Adipose tissue (tissue), 3 donors: Measurements from ENCODE around the gene PCSK6. TPM values are rescaled to one million over a fixed set of nuclear protein-coding genes. Genes with fewer than 3 reads are reported as not detected.
"Not testable (repeated sequence)": the region's sequence is repeated elsewhere in the genome, so short reads cannot be mapped to it uniquely, and the experiment has no call there.

Experiments used
- H3K27ac ChIP-seq: one replicate; pipeline ENCODE4 v1.5.1; 2013; ENCODE audit warnings: low read depth, low read length
- WGBS, 3 donors: extraction: QIAGEN DNeasy Blood & Tissue Kit; methylation state at CpG; one replicate each; pipeline ENCODE4 v1.1.7; 2013; 5-methylcytosine and 5-hydroxymethylcytosine counted together
- polyA plus RNA-seq, 3 donors: library from polyadenylated mRNA; stranded (reverse); fragments of 200-250 nt; gene quantifications; one replicate each; pipeline ENCODE4 v1.2.3, GENCODE V29; 2013
- donor health status: healthy with polysubstance abuse.
- donor health status: Bipolar disorder and iron deficiency.
- donor health status: healthy.

PCSK6 gene
- polyA plus RNA-seq, 3 donors: 1.5 to 13.2 (median 3.4) TPM

GRCh38 chr15:101380146-101380545 lies 109.4 kb downstream of the PCSK6 start:
- H3K27ac ChIP-seq: no peak overlapping the region
- 86 to 91% (median 90%) methylated on average over 15 of the region's 15 CpGs for WGBS, 3 donors

- no peak overlapping the region for H3K27ac ChIP-seq
- 87 to 91% (median 90%) methylated on average over 15 of the region's 15 CpGs for WGBS, 3 donors
Measured at GRCh38 chr15:101379647-101380046, 109.9 kb downstream of the PCSK6 start.

GRCh38 chr15:101378879-101379278 lies 110.6 kb downstream of the PCSK6 start:
- 85 to 95% (median 94%) methylated on average over 13 of the region's 13 CpGs for WGBS, 3 donors
- H3K27ac ChIP-seq: no peak overlapping the region

GRCh38 chr15:101378171-101378755 lies 111.2 kb downstream of the PCSK6 start:
- 76 to 83% (median 76%) methylated on average over 10 of the region's 10 CpGs for WGBS, 3 donors
- H3K27ac ChIP-seq: no peak overlapping the region

- no peak overlapping the region for H3K27ac ChIP-seq
- WGBS, 3 donors: 78 to 85% (median 84%) methylated on average over 14 of the region's 14 CpGs
Measured at GRCh38 chr15:101376615-101377395, 112.7 kb downstream of the PCSK6 start.

GRCh38 chr15:101375006-101375405 lies 114.5 kb downstream of the PCSK6 start:
- H3K27ac ChIP-seq: not testable (repeated sequence)
- 83 to 94% (median 93%) methylated on average over 15 of the region's 15 CpGs for WGBS, 3 donors

GRCh38 chr15:101374326-101374725 lies 115.2 kb downstream of the PCSK6 start:
- no peak overlapping the region for H3K27ac ChIP-seq
- 90 to 92% (median 92%) methylated on average over 6 of the region's 6 CpGs for WGBS, 3 donors

GRCh38 chr15:101373577-101373976 lies 115.9 kb downstream of the PCSK6 start:
- no peak overlapping the region for H3K27ac ChIP-seq
- 16 to 35% (median 19%) methylated on average over 3 of the region's 3 CpGs for WGBS, 3 donors

- 42 to 52% (median 42%) methylated on average over 11 of the region's 11 CpGs for WGBS, 3 donors
- no peak overlapping the region for H3K27ac ChIP-seq
Measured at GRCh38 chr15:101372960-101373525, 116.5 kb downstream of the PCSK6 start.

- H3K27ac ChIP-seq: no peak overlapping the region
- WGBS, 3 donors: 54 to 82% (median 70%) methylated on average over 13 of the region's 13 CpGs
Measured at GRCh38 chr15:101372149-101372577, 117.3 kb downstream of the PCSK6 start.

GRCh38 chr15:101371519-101371918 lies 118.0 kb downstream of the PCSK6 start:
- H3K27ac ChIP-seq: no peak overlapping the region
- WGBS, 3 donors: 93 to 97% (median 93%) methylated on average over 11 of the region's 11 CpGs

GRCh38 chr15:101371081-101371480 lies 118.4 kb downstream of the PCSK6 start:
- H3K27ac ChIP-seq: no peak overlapping the region
- WGBS, 3 donors: 93 to 95% (median 94%) methylated on average over 7 of the region's 7 CpGs

- WGBS, 3 donors: 91 to 95% (median 95%) methylated on average over 26 of the region's 26 CpGs
- no peak overlapping the region for H3K27ac ChIP-seq
Measured at GRCh38 chr15:101370330-101371024, 119.0 kb downstream of the PCSK6 start.

- H3K27ac ChIP-seq: no peak overlapping the region
- WGBS, 3 donors: 89 to 92% (median 92%) methylated on average over 8 of the region's 8 CpGs
Measured at GRCh38 chr15:101369676-101370075, 119.8 kb downstream of the PCSK6 start.

GRCh38 chr15:101368861-101369642 lies 120.5 kb downstream of the PCSK6 start:
- H3K27ac ChIP-seq: no peak overlapping the region
- WGBS, 3 donors: 90 to 93% (median 91%) methylated on average over 15 of the region's 15 CpGs

GRCh38 chr15:101368086-101368780 lies 121.3 kb downstream of the PCSK6 start:
- 87 to 99% (median 92%) methylated on average over 14 of the region's 14 CpGs for WGBS, 3 donors
- no peak overlapping the region for H3K27ac ChIP-seq

GRCh38 chr15:101366853-101367252 lies 122.7 kb downstream of the PCSK6 start:
- no peak overlapping the region for H3K27ac ChIP-seq
- 55 to 61% (median 57%) methylated on average over 3 of the region's 3 CpGs for WGBS, 3 donors
